ENCODE results near the gene RPGRIP1.

DNA sequence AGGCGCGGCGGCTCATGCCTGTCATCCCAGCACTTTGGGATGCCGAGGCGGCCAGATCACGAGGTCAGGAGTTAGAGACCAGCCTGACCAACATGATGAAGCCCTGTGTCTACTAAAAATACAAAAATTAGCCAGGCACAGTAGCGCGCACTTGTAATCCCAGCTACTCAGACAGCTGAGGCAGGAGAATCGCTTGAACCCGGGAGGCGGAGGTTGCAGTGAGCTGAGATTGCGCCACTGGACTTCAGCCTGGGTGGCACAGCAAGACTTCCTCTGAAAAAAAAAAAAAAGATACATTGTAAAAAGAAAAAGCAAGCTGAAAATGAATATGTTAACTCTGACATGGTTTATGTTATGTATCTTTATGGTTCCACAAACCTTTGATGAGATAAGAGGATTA lies 33.6 kb downstream of the RPGRIP1 start:
- TF ChIP-seq CTCF (IDR thresholded peaks at IDR 0.05) (no peak), EZH2 (IDR thresholded peaks at IDR 0.05; ENCODE audit: borderline replicate concordance, insufficient read depth, low read depth, low read length, poor library complexity, severe bottlenecking) (no peak)
